GM18526 (cell line): ENCODE measurements around the gene GSN.

Source experiments
- POLR2A ChIP-seq: IDR thresholded peaks from 3 replicates; pipeline ENCODE4 v1.6.1; 2011; ENCODE audit not compliant: insufficient read length; ENCODE audit errors: extremely low read depth

GSN gene

DNA sequence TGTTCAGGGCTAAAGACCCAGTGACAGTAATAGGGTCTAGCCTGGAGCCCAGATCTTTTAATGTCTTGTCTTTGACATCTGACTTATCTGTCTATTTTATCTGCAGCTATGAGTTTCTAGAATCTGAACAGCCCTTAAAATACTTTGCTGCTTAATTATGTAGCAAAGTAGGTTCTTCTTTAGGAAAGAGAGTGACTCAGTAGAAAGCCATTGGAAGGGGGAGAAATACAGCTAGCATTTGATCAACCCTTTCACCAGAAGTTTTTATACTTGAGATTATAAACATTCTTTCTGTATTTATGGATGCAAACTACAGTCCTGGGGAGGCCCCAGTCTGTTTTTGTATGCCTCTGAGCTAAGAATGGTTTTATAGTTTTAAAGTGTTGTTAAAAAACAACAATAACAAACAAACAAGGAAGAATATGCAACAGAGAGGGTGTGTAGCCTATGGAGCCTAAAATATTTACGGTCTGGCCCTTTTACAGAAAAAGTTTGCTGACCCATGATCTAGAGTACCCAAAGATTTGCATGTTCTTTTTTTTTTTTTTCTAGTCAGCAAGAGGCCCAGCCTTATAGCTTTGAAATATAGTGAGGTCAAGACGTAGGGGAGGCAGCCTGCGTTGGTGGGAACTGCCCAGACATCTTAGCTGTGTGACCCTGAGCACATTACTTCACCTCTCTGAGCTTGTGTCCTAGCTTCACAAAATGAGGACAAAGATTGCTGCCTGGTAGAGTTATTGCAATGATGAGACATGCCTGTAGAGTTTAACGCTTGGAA is 9.7 kb downstream of the GSN start:
- TF ChIP-seq POLR2A: no peak

DNA sequence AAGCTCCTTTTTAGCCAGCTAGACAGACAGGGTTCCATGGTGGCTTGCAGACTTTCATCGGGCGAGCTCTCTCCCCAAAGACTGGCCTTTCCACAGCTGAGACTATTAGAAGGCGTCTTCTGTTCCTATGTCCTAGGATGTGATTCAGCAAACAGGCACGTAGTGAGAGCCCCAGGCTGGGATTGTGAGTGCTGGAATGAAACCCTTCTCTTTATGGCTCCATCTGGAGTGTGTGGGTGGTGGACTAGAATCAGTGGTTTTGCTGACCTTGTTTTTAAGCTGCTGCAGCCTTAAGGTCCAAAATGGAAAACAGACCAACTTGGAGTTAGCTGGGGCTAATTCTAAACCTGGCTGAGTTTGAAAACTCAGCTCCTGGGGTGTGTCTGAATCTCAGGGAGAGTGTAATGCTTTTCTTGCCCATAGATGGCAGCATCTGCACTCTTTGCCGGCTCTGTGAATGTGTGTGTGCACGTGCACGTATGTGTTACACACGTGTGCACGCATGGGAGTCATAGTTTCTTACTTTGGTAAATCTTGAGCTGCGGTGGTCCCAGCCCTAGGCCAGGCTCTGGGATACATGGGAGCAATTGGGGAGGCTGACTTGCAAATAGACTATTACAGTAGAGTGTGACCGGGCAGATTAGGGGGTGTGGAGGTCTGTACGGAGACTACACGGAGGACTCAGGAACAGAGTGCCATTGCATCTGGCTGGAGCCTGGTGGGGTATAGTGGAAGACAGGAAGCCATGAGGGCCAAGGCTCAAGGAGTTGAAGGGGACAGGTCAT is 10.7 kb downstream of the GSN start:
- no peak for TF ChIP-seq POLR2A

DNA sequence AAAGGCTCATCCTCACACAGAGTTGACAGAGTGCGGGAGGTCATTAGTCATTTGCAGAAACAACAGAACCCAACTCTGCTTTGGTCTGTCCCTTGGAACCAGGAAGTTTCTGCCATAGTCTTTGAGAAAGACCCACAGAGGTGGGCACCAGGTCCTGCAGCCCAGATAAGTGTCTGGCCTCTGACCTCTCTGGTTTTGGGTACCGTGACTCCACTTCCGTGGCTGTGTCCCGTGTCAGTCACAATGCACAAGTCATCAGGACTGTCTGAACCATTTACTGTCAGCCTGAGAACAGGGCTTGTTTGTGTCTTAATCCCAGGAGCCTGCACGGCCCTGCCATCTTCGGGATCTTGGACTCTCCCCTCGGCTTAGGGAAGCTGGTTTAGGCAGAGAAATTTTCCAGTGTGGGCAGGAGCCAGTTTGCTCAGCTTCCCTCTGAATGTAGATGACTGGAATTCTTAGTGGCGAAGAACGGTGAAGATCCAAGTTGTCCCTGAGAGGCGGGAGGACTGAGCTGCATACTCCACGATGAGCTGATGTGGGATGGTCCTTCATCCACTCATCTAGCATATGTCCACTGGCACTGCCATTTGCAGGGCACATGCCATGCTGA is 11.9 kb downstream of the GSN start:
- no peak for TF ChIP-seq POLR2A

DNA sequence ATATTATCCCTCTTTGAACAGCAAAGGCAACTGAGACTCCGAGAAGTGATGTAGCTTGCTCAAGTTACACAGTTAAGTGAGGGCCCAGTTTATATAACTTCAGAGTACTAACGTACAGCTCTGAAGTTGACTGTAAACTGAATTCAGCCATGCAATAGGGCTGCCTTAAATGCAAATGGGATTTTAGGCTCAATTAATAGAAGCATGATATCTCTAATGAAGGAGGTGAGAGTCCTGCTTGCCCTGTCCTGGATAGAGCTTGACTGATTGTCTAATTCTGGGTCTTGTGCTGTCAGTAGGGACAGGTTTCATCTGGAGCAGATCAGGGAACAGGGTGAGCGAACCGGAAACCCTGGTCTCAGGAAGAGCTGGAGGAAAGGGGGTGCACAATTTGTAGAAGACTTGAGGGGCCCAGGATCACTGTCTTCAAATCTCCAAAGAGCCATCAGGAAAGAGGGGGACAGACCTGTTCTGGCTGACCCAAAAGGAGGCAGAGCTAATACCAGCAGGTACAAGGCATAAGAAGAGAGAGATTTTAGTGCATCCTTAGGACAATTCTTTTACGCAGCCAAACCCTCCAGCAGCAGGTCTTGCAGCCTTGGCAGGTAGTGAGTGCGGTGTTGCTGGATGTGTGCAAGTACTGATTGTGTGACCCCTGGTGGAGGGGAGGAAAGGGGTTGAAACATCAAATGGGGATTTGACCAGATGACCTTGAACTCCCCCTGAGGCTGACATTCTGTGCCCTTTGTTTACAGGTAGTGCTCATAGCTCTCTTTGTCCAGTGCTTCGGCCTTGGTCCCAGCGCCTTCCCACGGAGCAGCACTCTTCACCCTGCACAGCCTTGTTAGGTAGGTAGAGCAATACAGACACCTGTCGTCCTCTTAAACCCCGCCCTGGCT is 13.0 kb downstream of the GSN start:
- no peak for TF ChIP-seq POLR2A

DNA sequence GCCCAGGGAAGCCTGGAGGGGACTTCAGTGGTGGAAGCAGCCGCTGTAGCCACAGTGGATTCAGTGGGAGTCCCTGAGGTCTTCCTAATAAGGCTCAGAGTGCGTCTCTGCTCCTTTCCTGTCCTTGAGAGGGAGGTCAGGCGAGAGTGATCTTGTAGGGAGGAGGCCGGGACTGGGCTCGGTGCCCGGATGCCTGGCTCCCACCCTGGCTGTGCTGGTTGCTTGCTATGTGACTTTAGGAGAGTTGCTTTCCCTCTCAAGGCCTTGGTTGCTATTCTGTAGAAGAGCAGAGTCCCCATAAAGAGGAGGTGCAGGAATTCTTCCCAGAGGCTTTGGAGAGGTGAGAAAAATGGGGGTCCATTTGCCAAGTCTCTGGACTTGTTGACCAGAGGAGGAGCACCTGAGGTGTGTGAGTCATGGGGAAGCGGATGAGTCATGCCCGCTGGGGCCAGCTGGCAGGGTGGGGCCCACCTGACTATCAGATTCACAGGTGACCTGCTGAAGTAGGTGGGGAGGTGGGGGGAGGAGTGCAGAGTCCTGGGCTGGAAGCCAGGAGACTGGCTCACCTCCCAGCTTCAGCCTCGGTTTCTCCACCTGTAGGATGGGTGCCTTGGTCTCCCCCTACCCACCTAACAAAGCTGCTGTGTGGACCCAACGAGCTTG is 13.8 kb downstream of the GSN start:
- TF ChIP-seq POLR2A: no peak

DNA sequence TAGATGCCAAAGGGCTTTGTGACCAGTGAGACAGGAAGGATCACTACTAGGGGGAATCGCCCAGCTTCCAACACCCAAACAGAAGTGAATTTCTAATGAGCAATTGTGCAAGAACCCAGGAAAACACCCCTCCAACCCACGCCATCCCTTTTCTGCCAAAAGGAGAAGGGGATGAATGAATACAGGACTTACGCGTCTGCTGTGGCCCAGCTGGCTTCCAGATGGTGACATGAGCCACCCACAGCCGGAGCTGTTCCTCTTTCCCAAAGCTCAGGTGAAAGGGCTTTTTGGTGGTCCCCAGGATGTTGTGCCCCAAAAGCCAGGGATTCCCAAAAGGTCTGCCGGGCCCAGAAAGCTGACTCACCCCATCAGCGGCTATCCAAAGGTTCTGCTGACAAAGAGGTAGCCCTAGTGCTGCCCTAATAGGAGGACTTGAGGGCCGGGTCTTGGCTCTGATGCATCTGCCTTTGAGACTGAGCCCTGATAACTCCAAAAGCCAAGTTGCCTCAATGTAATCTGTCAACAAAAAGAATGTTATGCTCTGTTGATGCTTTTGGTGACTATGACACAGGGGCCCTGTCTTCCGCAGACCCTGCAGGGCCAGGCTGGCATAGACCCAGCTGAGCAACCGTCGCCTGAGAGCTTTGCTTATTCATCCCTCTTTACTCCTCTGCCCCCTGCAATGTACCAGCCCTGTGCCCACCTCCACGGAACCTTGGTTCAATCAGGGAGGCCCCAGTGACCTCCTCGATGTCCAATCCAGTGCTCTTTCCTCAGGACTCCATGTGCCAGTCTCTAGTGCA is 14.5 kb downstream of the GSN start:
- no peak for TF ChIP-seq POLR2A

DNA sequence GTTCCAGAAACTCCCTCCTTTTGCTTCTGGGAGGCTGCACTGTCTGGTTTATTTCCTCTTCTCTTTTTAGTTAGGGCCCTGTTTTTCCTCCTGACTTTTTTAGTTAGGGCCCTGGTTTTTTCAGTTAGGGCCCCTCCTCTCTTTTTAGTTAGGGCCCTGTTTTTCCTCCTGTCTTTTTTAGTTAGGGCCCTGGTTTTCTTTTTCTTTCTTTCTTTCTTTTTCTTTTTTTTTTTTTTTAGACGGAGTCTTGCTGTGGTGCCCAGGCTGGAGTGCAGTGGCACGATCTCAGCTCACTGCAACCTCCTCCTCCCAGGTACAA is 15.1 kb downstream of the GSN start:
- no peak for TF ChIP-seq POLR2A

DNA sequence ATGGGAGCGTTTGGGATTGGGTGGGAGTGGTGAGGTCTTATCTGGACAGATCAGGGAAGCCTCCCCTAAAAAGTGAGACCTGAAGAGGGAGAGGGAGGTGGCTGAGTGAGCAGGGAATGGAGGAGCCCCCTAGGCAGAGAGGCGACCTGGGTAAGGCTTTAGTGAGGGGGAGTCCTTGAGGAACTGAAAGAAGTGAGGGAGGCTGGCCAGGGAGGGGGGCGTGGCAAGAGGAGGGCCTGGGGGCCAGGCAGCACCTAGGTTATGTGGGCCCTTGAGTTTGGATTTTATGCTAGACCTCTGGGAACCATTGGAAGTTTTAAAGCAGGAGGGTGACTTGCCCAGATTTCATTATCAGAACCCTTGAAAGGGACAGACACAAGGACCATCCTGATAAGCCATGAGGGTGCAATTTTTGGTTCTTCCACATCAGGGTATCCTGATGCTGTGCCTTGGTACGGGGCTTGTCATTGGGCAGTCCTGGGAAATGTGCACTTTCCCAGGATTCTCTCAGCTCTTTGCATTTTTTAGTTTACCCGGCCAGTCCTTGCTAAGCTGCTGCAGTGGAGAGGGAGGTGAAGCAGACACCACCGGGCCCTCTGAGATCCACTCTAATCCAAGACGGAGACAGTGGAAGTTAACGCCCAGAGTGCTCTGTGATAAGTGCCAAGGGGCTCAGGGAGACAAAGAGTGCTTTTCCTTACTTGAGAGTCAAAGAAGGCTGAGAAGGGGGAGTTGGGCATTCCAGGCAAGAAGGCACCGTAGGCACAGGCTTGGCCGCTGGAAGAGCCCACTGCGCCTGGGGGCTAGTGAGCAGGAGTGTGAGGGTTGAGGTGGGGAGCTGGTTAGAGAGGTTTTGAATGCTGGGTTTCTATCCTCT is 16.1 kb downstream of the GSN start:
- no peak for TF ChIP-seq POLR2A

DNA sequence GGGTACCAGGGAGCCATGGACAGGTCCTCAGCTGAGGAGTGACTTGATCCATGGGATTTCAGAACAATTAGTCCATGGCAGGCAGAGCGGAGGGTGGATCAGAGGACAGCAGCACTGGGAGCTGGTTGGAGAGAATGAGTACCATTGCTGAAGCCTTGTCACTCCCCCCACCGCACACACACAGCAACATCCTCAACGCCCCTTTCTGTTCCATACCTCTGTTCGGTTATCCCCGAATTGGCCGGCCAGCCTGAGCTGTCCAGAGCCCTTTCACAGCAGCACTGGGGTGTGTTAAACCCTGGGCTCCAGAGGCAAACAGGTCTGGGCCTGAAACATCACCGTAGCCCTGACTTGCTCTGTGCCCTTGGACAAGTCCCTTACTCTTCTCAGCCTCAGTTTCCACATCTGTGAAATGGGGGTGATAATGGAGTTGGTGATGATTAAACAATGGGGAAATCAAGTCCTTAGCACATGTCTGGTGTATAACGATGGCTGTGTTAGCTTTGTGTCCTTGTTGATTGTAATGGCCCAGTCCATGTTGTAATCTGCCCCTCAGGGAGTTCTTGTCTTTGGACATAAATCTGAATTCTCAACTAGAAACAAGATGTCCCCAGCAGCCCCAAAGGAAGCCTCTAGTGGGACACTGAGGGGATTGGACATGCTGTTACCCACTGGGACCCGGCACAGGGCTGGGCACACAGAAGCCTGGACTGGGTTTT is 16.9 kb downstream of the GSN start:
- no peak for TF ChIP-seq POLR2A

DNA sequence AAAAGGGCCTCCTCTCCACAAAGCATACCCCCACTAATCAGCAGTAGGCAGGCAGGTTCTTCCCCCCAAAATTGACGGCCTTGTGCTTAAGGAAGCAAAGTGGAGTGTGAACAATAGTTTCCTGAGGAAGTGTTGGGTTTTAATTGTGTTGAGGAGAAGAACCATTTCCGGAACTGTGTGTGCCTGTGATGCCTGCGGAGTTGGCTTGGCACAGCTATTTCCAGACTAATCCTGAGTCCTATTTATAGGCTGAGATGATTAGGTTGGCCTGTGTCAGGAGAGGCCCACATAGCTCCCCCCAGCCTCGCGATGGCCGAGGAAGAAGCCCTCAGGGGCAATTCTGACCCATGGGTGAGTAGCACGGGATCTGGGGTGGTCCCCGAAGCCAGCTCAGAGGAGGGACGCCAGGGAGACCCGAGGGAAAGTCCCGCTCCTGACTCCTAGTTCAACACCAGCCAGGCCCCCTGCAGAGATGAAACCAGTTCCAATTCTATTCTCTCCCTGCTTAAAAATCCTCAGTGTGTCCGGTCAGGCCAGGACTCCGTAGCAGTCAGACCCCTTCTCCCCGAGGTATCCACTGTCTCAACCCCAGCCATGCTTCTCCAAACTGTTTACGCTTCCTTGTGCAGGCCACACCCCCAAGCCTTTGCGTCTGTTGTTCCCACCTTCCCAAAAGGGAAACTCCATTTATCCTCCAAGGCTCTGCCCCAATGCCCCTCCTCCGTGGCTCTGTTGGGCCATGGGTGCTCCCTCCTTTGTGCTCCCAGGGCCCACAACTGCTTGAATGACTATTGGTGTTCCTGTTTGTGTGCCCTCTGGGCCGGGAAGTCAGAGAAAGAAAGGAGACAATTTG is 18.1 kb downstream of the GSN start:
- TF ChIP-seq POLR2A: no peak

DNA sequence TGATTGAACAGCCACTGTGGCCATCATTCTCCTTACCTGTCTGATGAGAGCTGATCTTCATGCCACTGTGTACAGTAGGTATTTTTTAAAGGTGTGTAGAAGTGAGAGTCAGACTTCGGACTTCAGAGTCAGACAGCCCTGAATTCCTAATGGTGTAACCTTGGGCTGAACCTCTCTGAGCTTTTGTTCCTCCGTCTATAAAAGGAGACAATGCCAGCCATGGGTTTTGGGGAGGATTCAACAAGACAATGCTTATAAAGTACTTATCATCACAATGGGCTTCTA is 18.7 kb downstream of the GSN start:
- no peak for TF ChIP-seq POLR2A
